Body of pancreas (tissue), 4 donors: ENCODE measurements around the gene TMEM255B.

Source experiments
- POLR2A ChIP-seq, 3 donors: fragments of 450-650 bp; IDR thresholded peaks; one replicate each; pipeline ENCODE4 v1.6.1; 2016; ENCODE audit warnings: antibody characterized with exemption in 3 of 3, mild to moderate bottlenecking in 2 of 3
- TF ChIP-seq, protein P1 (sequence below), 7 experiments: fragments of 450-650 bp in 4 of 7; fragments of 200-600 bp in 3 of 7; sonication (generic) in 3 of 7; IDR thresholded peaks; one replicate each; pipeline ENCODE4 v1.5.1; 2016 to 2019; ENCODE audit warnings: antibody characterized with exemption in 7 of 7

DNA sequence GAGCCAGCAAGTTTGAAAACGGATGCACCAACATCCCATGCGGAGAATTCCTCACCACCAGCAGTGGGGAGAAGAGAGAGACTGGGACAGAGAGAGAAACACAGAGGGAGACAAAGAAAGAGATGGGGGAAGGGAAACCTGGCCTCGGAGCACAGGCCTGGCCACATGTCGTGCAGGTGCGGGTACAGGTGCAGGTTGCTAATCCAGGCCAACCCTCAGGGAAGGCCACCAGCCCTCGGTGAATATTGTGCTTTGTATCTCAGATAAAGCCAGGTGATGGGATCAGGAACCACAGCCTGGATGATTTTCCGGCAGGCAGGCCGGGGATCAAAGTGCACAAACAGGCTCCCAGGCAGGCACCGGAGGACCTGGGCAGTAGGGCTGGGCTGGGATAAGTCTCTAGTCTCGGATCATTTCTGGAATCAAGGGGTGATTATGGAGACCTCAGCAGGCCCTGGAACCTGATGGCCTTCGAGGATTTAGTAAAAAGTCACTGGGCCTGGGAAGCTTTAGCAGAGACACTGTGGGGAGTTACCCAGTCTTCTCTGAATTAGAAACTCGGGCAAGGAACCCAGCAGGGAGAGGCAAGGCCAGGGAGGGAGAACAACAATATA, 101.1 kb downstream of the TMEM255B start:
- TF ChIP-seq, protein P1, sequence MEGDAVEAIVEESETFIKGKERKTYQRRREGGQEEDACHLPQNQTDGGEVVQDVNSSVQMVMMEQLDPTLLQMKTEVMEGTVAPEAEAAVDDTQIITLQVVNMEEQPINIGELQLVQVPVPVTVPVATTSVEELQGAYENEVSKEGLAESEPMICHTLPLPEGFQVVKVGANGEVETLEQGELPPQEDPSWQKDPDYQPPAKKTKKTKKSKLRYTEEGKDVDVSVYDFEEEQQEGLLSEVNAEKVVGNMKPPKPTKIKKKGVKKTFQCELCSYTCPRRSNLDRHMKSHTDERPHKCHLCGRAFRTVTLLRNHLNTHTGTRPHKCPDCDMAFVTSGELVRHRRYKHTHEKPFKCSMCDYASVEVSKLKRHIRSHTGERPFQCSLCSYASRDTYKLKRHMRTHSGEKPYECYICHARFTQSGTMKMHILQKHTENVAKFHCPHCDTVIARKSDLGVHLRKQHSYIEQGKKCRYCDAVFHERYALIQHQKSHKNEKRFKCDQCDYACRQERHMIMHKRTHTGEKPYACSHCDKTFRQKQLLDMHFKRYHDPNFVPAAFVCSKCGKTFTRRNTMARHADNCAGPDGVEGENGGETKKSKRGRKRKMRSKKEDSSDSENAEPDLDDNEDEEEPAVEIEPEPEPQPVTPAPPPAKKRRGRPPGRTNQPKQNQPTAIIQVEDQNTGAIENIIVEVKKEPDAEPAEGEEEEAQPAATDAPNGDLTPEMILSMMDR (IDR thresholded peaks at IDR 0.05) = no peak
- TF ChIP-seq POLR2A (IDR thresholded peaks at IDR 0.05) = no peak
